Measurements from ENCODE around the gene TMEM119. TPM values are rescaled to one million over a fixed set of nuclear protein-coding genes. Genes with fewer than 3 reads are reported as not detected.

Gene TMEM119
- total and polyA plus RNA-seq, 9 of the 15 experiments (the other 6 are each of a cell fraction or from before 2014, with no cell fraction given) = 0.18 TPM; not detected in 8

DNA sequence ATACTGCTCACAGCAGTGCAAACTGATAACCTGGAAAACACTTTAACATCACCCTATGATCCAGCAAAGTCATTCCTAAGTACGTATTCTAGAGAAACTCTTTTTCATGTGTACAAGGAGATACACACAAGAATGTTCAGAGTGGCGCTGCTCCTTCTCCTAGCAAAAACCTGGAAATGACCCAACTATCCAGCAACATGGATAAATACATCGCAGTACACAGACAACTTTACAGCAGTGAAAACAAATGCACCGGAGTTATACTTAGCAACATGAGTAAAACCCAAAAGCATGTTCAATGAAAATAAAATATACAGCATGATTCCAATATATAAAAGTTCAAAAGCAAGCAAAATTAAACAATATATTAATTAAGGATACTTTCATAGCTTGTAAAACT, 55.6 kb downstream of the TMEM119 start:
- Histone ChIP-seq H3K4me1 (replicated peaks in 1 of 2; ENCODE audit: control insufficient read depth in 2 of 2, insufficient read depth in 2 of 2, low read length in 2 of 2) (peaks cover 0 to 4% of the 10 kb centered on the region in 2 experiments; a peak in 3 of 5 replicates), H3K9me3 (replicated peaks; ENCODE audit: control insufficient read depth, insufficient read depth, low read depth, low read length) (no peaks in the 10 kb centered on the region), H3K27me3 (ENCODE audit: control insufficient read depth in 2 of 2, insufficient read depth in 2 of 2, low read length in 2 of 2) (no peaks in the 10 kb centered on the region), H3K4me2 (ENCODE audit: insufficient read depth, low read length) (no peak overlapping the region), H4K20me1 (replicated peaks; ENCODE audit: control insufficient read depth, insufficient read depth, low read length) (peaks cover 10% of the 10 kb centered on the region; the same call in 1 of the 2 replicates), H2AFZ (ENCODE audit: low read depth, low read length) (no peak overlapping the region), H3K79me2 (ENCODE audit: control insufficient read depth, insufficient read depth, low read length) (peaks cover 61% of the 10 kb centered on the region), H3K4me3 (no peak overlapping the region), H3K36me3 (ENCODE audit: control insufficient read depth, insufficient read depth, low read length) (peaks cover 85% of the 10 kb centered on the region), H3K27ac (ENCODE audit: extremely low read depth, low read depth, low read length) (no peak overlapping the region), H3K9ac (ENCODE audit: insufficient read depth in 1 of 2, low read depth in 2 of 2, low read length in 2 of 2) (no peak overlapping the region), H3K9me1 (ENCODE audit: control insufficient read depth, insufficient read depth, low read length) (no peaks in the 10 kb centered on the region)
- ChIA-PET POLR2A (no interaction called here), CTCF (ENCODE audit: low intra/inter-chr PET ratio) (no interaction called here)
- no peak for DNase-seq (ENCODE audit: extremely low read depth in 1 of 4, low spot score in 3 of 4)
- intact Hi-C loops (cut with micrococcal nuclease) (no loop called here), in situ Hi-C loops (cut with MboI) (no loop called here)
- no peak for ATAC-seq
- FAIRE-seq = peak; percentile 35
- TF ChIP-seq ZNF263 (CRISPR knock-in tag; IDR thresholded peaks at IDR 0.05; ENCODE audit: borderline replicate concordance) (no peak), SAP30 (IDR thresholded peaks at IDR 0.05; ENCODE audit: borderline replicate concordance, insufficient read depth, low read depth, low read length, poor library complexity, severe bottlenecking) (no peak), ZNF584 (CRISPR knock-in tag; IDR thresholded peaks at IDR 0.05; ENCODE audit: low read depth) (no peak)
- no TSS peak for BruUV-seq (replicated peaks)
- WGBS (ENCODE audit: insufficient coverage, low coverage, missing lambda C conversion rate) = 89% methylated on average over 4 of the region's 4 CpGs

Small RNA genes lying within 50 kb of the gene (microRNA-seq; reads per million reads assigned to microRNA genes)
- gene MIR4496 (ENCODE audit: borderline microRNAs expressed) = not detected

Other genes starting within 250 kb of the TMEM119 start
- 3.1 and 4.5 TPM in 2 replicates for gene FICD, start 82.8 kb downstream of the TMEM119 start, total RNA-seq (2014; rRNA removed)
- gene FICD, start 82.8 kb downstream of the TMEM119 start, total RNA-seq (2014; rRNA removed; fragmentation: Illumina TruSeq; extraction: Trizol) = 1.9 TPM in 2 replicates
- gene FICD, start 82.8 kb downstream of the TMEM119 start, total RNA-seq (2015; rRNA removed; fragmentation: Illumina TruSeq; extraction: Trizol) = 2.8 and 3.1 TPM in 2 replicates
- 3.0 and 3.4 TPM in 2 replicates for gene FICD, start 82.8 kb downstream of the TMEM119 start, total RNA-seq (2021)
- 0.80 and 0.88 TPM in 2 replicates for gene FICD, start 82.8 kb downstream of the TMEM119 start, polyA plus RNA-seq (2011; rRNA removed)
- gene FICD, start 82.8 kb downstream of the TMEM119 start, polyA plus RNA-seq (2014; fragmentation: Illumina TruSeq; extraction: Trizol) = 1.6 and 2.0 TPM in 2 replicates
- 1 to 10 TPM; 1.1 to 1.2 TPM for gene FICD, start 82.8 kb downstream of the TMEM119 start, polyA plus RNA-seq (2014; fragmentation: Nextera tagmentation; extraction: Ambion mirVana)
- 2.1 and 2.7 TPM in 2 replicates for gene FICD, start 82.8 kb downstream of the TMEM119 start, polyA plus RNA-seq (2014; rRNA removed)
- gene SART3, start 36.9 kb downstream of the TMEM119 start, total RNA-seq (2014; rRNA removed) = 167 and 396 TPM in 2 replicates
- gene SART3, start 36.9 kb downstream of the TMEM119 start, total RNA-seq (2014; rRNA removed; fragmentation: Illumina TruSeq; extraction: Trizol) = 64.7 and 66.7 TPM in 2 replicates
- gene SART3, start 36.9 kb downstream of the TMEM119 start, total RNA-seq (2015; rRNA removed; fragmentation: Illumina TruSeq; extraction: Trizol) = 103 and 104 TPM in 2 replicates
- 63.2 and 72.6 TPM in 2 replicates for gene SART3, start 36.9 kb downstream of the TMEM119 start, total RNA-seq (2021)
- gene SART3, start 36.9 kb downstream of the TMEM119 start, polyA plus RNA-seq (2011; rRNA removed) = 32.1 and 33.7 TPM in 2 replicates
- gene SART3, start 36.9 kb downstream of the TMEM119 start, polyA plus RNA-seq (2014; fragmentation: Illumina TruSeq; extraction: Trizol) = 54.4 and 56.7 TPM in 2 replicates
- gene SART3, start 36.9 kb downstream of the TMEM119 start, polyA plus RNA-seq (2014; fragmentation: Nextera tagmentation; extraction: Ambion mirVana) = 1 to 10 TPM; 8.9 to 9.9 TPM
- 52.6 and 58.4 TPM in 2 replicates for gene SART3, start 36.9 kb downstream of the TMEM119 start, polyA plus RNA-seq (2014; rRNA removed)
- gene ISCU, start 35.5 kb downstream of the TMEM119 start, total RNA-seq (2014; rRNA removed) = 92.5 and 136 TPM in 2 replicates
- 74.2 and 77.5 TPM in 2 replicates for gene ISCU, start 35.5 kb downstream of the TMEM119 start, total RNA-seq (2014; rRNA removed; fragmentation: Illumina TruSeq; extraction: Trizol)
- 75.6 and 77.3 TPM in 2 replicates for gene ISCU, start 35.5 kb downstream of the TMEM119 start, total RNA-seq (2015; rRNA removed; fragmentation: Illumina TruSeq; extraction: Trizol)
- gene ISCU, start 35.5 kb downstream of the TMEM119 start, total RNA-seq (2021) = 67.8 and 68.7 TPM in 2 replicates
- gene ISCU, start 35.5 kb downstream of the TMEM119 start, polyA plus RNA-seq (2011; rRNA removed) = 80.9 and 89.6 TPM in 2 replicates
- 69.4 and 77.7 TPM in 2 replicates for gene ISCU, start 35.5 kb downstream of the TMEM119 start, polyA plus RNA-seq (2014; fragmentation: Illumina TruSeq; extraction: Trizol)
- gene ISCU, start 35.5 kb downstream of the TMEM119 start, polyA plus RNA-seq (2014; fragmentation: Nextera tagmentation; extraction: Ambion mirVana) = 10 to 100 TPM; 15.9 to 19.8 TPM
- gene ISCU, start 35.5 kb downstream of the TMEM119 start, polyA plus RNA-seq (2014; rRNA removed) = 84.7 and 86.8 TPM in 2 replicates
- 1.7 and 3.4 TPM in 2 replicates for gene SELPLG, start 35.8 kb upstream of the TMEM119 start, total RNA-seq (2014; rRNA removed)
- 0.54 and 0.76 TPM in 2 replicates for gene SELPLG, start 35.8 kb upstream of the TMEM119 start, total RNA-seq (2014; rRNA removed; fragmentation: Illumina TruSeq; extraction: Trizol)
- gene SELPLG, start 35.8 kb upstream of the TMEM119 start, total RNA-seq (2015; rRNA removed; fragmentation: Illumina TruSeq; extraction: Trizol) = 10.2 TPM in 2 replicates
- gene SELPLG, start 35.8 kb upstream of the TMEM119 start, total RNA-seq (2021) = 2.2 and 2.5 TPM in 2 replicates
- gene SELPLG, start 35.8 kb upstream of the TMEM119 start, polyA plus RNA-seq (2011; rRNA removed) = 1.4 and 1.6 TPM in 2 replicates
- gene SELPLG, start 35.8 kb upstream of the TMEM119 start, polyA plus RNA-seq (2014; fragmentation: Illumina TruSeq; extraction: Trizol) = 3.3 and 3.9 TPM in 2 replicates
- gene SELPLG, start 35.8 kb upstream of the TMEM119 start, polyA plus RNA-seq (2014; fragmentation: Nextera tagmentation; extraction: Ambion mirVana) = under 1 TPM; 0.22 to 0.34 TPM
- 1.2 and 2.8 TPM in 2 replicates for gene SELPLG, start 35.8 kb upstream of the TMEM119 start, polyA plus RNA-seq (2014; rRNA removed)
- 118 and 123 TPM in 2 replicates for gene CORO1C, start 133.4 kb upstream of the TMEM119 start, total RNA-seq (2014; rRNA removed)
- 154 and 166 TPM in 2 replicates for gene CORO1C, start 133.4 kb upstream of the TMEM119 start, total RNA-seq (2014; rRNA removed; fragmentation: Illumina TruSeq; extraction: Trizol)
- 141 and 147 TPM in 2 replicates for gene CORO1C, start 133.4 kb upstream of the TMEM119 start, total RNA-seq (2015; rRNA removed; fragmentation: Illumina TruSeq; extraction: Trizol)
- gene CORO1C, start 133.4 kb upstream of the TMEM119 start, total RNA-seq (2021) = 206 TPM in 2 replicates
- gene CORO1C, start 133.4 kb upstream of the TMEM119 start, polyA plus RNA-seq (2011; rRNA removed) = 265 and 280 TPM in 2 replicates
- gene CORO1C, start 133.4 kb upstream of the TMEM119 start, polyA plus RNA-seq (2014; fragmentation: Illumina TruSeq; extraction: Trizol) = 142 and 159 TPM in 2 replicates
- gene CORO1C, start 133.4 kb upstream of the TMEM119 start, polyA plus RNA-seq (2014; fragmentation: Nextera tagmentation; extraction: Ambion mirVana) = 10 to 100 TPM; 55.2 to 68.6 TPM
- 125 and 150 TPM in 2 replicates for gene CORO1C, start 133.4 kb upstream of the TMEM119 start, polyA plus RNA-seq (2014; rRNA removed)